ENCODE data around the gene PDS5B.
"Not testable (repeated sequence)": the region's sequence is repeated elsewhere in the genome, so short reads cannot be mapped to it uniquely, and the experiment has no call there.

PDS5B gene

GRCh38 chr13:32823597-32823996, 237.3 kb downstream of the PDS5B start:
- no peaks in the 10 kb centered on the region for H3K36me3 ChIP-seq (ENCODE audit: control insufficient read depth, insufficient read depth, low read length)
- H3K9me3 ChIP-seq (ENCODE audit: control insufficient read depth, insufficient read depth, low read length) = no peaks in the 10 kb centered on the region
- H3K9ac ChIP-seq (ENCODE audit: low read depth, low read length) = no peak overlapping the region
- H3K4me1 ChIP-seq (ENCODE audit: control insufficient read depth, insufficient read depth, low read length) = peaks cover 4% of the 10 kb centered on the region
- H3K27me3 ChIP-seq (ENCODE audit: control insufficient read depth, insufficient read depth, low read length) = no peaks in the 10 kb centered on the region
- H3K4me3 ChIP-seq (ENCODE audit: low read depth, low read length) = no peak overlapping the region

- Histone ChIP-seq H3K36me3 (ENCODE audit: control insufficient read depth, insufficient read depth, low read length) (no peaks in the 10 kb centered on the region), H3K4me1 (ENCODE audit: control insufficient read depth, insufficient read depth, low read length) (peaks cover 4% of the 10 kb centered on the region), H3K9ac (ENCODE audit: low read depth, low read length) (no peak overlapping the region), H3K4me3 (ENCODE audit: low read depth, low read length) (no peak overlapping the region), H3K9me3 (ENCODE audit: control insufficient read depth, insufficient read depth, low read length) (no peaks in the 10 kb centered on the region), H3K27me3 (ENCODE audit: control insufficient read depth, insufficient read depth, low read length) (no peaks in the 10 kb centered on the region)
Observed at GRCh38 chr13:32824061-32824460, 237.8 kb downstream of the PDS5B start.

- Histone ChIP-seq H3K27me3 (ENCODE audit: control insufficient read depth, insufficient read depth, low read length) (no peaks in the 10 kb centered on the region), H3K4me1 (ENCODE audit: control insufficient read depth, insufficient read depth, low read length) (peaks cover 8% of the 10 kb centered on the region), H3K36me3 (ENCODE audit: control insufficient read depth, insufficient read depth, low read length) (no peaks in the 10 kb centered on the region), H3K9me3 (ENCODE audit: control insufficient read depth, insufficient read depth, low read length) (no peaks in the 10 kb centered on the region), H3K4me3 (ENCODE audit: low read depth, low read length) (no peak overlapping the region), H3K9ac (ENCODE audit: low read depth, low read length) (no peak overlapping the region)
Observed at GRCh38 chr13:32824675-32825074, 238.4 kb downstream of the PDS5B start.

- H3K36me3 ChIP-seq (ENCODE audit: control insufficient read depth, insufficient read depth, low read length) = no peaks in the 10 kb centered on the region
- H3K4me3 ChIP-seq (ENCODE audit: low read depth, low read length) = no peak overlapping the region
- H3K27me3 ChIP-seq (ENCODE audit: control insufficient read depth, insufficient read depth, low read length) = no peaks in the 10 kb centered on the region
- H3K4me1 ChIP-seq (ENCODE audit: control insufficient read depth, insufficient read depth, low read length) = peaks cover 8% of the 10 kb centered on the region
- H3K9ac ChIP-seq (ENCODE audit: low read depth, low read length) = no peak overlapping the region
- no peaks in the 10 kb centered on the region for H3K9me3 ChIP-seq (ENCODE audit: control insufficient read depth, insufficient read depth, low read length)
Observed at GRCh38 chr13:32825481-32825880, 239.2 kb downstream of the PDS5B start.

- H3K27me3 ChIP-seq (ENCODE audit: control insufficient read depth, insufficient read depth, low read length); H3K4me3 ChIP-seq (ENCODE audit: low read depth, low read length); H3K9me3 ChIP-seq (ENCODE audit: control insufficient read depth, insufficient read depth, low read length); H3K36me3 ChIP-seq (ENCODE audit: control insufficient read depth, insufficient read depth, low read length); H3K4me1 ChIP-seq (ENCODE audit: control insufficient read depth, insufficient read depth, low read length); H3K9ac ChIP-seq (ENCODE audit: low read depth, low read length): not testable (repeated sequence)
Observed at GRCh38 chr13:32826372-32826771, 240.1 kb downstream of the PDS5B start.
